NCI-H226 (cell line): ENCODE results near the gene KCNH8.
"Not testable (repeated sequence)": the region's sequence is repeated elsewhere in the genome, so short reads cannot be mapped to it uniquely, and the experiment has no call there.

Experiments
- DNase-seq: peaks from one replicate; pipeline ENCODE4 v3.0.0-alpha.2; 2015

KCNH8 gene

DNA sequence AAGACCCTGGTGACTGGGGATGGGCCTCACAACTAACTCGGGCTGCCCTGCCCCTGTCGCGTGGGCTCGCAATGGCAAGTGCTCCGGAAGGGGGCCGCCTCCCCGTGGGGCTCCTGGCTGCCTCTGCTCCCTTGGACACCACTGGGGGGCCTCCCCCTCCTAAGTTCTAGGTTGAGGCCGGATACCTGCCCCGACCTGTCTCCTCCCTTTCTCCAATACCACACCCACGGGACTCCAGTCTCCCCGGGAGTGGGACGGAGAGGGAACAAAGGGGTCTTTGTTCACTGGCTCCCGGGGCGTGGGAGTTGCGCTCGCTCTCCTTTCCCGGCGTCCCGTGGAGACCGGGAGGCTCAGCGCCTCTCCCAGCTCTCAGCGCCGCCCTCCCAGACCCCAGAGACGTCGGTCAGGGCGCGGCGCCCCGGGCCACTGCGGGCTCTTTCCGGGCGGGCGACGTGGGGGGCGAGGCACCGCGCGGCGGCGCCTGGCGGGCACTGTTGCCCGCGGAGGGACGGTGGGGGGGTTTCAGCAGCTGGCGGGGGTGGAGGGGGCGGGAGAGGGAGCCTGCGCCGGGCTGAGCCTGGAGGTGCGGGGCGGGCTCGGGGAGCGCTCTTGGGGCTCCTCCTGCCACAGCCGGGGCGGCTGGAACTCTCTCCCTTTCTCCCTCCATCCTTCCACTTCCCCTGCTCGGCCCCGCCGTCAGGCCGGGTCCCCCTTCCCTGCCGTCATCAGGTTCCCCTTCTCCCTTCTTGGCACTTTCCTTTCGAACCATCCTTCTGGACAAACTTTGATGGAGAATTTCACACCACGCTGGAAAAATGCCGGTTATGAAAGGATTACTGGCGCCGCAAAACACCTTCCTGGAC is at the start of gene KCNH8:
TSS of gene KCNH8 (plus strand) at position 606 of the 863 bp plus-strand sequence. CDS start at position 816, 210 bp downstream.
- no peak for DNase-seq

DNA sequence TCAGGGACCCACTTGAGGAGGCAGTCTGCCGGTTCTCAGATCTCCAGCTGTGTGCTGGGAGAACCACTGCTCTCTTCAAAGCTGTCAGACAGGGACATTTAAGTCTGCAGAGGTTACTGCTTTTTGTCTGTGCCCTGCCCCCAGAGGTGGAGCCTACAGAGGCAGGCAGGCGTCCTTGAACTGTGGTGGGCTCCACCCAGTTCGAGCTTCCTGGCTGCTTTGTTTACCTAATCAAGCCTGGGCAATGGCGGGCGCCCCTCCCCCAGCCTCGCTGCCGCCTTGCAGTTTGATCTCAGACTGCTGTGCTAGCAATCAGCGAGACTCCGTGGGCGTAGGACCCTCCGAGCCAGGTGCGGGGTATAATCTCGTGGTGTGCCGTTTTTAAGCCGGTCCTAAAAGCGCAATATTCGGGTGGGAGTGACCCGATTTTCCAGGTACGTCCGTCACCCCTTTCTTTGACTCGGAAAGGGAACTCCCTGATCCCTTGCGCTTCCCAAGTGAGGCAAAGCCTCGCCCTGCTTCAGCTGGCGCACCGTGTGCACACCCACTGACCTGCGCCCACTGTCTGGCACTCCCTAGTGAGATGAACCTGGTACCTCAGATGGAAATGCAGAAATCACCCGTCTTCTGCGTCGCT is 45.5 kb upstream of the KCNH8 start:
- not testable (repeated sequence) for DNase-seq

DNA sequence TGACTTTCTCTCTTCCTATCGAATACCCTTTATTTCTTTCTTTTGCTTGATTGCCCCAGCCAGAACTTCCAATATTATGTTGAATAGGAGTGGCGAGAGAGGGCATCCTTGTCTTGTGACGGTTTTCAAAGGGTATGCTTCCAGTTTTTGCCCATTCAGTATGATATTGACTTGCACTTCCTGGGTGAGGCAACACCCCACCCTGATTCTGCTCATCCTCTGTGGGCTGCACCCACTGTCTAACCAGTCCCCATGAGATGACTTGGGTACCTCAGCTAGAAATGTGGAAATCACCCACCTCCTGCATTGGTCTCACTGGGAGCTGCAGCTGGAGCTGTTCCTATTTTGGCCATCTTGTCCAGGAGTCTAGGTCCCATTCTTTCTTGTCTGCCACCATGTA is 44.8 kb upstream of the KCNH8 start:
- DNase-seq: no peak

DNA sequence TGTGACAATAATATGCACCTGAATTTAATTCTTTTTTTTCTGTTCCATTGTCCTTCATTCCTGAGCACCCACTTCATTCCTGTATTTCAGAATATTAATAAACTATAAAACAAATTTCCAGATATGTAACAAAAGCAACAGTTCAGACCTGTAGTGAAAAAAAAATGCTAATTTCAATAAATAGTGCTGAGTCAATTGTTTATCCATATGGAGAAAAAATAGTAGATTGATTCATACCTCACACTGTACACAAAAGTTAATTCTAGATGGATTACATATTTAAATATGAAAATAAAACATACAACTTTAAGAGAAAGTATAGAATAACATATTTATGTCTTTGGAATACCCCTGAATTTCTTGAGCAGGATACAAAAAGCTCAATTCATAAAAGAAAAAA is 43.9 kb upstream of the KCNH8 start:
- no peak for DNase-seq

DNA sequence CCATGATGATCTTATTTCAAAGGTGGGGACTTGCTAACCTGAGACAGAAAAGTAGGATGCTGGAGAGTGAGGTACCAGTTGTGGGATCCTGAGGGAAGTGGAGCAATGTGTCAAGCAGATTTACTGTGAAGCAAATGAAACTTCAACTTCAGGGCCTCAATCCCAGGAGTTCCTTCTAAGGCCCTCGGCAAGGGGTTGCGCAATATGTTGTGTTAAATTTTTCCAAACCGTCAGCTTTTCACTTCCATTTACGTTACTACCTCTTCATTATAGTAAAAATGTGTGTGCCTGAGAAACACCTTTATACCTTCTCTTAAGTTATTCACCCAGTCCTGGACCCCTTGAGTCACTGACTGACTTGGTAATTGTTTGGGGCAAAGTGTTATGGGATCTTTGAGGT is 42.5 kb upstream of the KCNH8 start:
- DNase-seq: no peak

DNA sequence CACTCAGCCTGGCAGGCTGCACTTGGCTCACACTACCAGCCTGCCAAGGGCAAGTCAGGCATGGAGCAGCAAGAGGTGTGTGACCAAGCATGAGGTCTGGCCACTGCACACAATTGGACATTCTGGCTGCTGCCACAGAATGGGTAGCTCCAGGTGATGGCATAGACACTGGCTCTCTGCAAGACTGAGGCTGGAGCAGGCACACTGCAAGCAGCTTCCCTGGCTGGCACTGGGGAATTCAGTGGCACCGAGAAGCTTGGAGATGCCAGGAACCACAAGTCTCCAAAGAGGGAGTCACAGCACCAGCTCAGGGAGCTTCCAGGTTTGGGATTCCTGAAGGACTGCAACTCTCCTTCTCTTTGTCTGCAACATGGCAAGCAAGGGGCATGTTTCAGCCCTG is 42.0 kb upstream of the KCNH8 start:
- no peak for DNase-seq

DNA sequence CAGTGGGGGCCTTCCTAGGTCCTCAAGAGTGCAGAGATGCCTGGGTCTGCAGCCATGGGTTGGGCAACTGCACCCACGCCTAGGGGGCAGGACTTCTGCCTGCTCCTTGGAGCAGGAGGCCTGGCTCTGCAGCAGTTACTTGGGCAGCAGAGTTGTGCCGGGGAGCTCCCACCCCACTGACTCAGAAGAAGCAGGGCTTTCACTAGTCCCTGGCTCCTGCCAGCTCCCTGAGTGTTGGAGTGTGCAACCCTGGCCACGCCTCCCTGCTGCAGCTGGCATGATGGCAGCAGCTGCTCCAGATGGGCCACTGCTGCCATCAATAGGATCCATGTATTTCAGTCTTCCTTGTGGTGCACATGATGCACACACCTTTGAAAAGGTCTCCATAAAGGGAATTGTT is 40.6 kb upstream of the KCNH8 start:
- DNase-seq: no peak

DNA sequence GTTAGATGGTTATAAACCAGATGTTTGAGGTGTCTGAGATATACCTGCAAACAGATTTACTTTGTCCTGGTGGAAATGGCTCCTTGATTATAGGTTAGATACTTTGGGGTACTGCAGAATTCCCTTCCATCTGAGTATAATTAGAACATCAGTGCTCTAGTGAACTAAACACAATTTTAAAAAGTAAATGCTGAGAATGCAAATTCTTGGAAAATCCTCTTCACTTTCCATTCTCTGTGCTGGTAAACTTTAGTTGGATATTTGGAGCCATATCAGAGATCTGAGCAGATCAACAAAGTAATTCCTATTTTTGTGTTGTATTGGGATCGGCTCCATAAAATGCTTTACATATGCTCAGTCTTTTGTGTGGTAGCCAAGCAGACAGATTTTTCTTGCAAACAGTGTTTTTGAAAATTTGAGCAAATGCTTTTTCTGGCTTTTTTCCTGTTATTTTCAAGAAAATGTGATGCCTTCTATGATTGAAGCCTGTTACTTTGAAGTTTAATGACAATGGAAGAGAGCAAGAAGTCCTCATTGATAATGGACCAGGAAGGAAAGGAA is 37.9 kb upstream of the KCNH8 start:
- no peak for DNase-seq

DNA sequence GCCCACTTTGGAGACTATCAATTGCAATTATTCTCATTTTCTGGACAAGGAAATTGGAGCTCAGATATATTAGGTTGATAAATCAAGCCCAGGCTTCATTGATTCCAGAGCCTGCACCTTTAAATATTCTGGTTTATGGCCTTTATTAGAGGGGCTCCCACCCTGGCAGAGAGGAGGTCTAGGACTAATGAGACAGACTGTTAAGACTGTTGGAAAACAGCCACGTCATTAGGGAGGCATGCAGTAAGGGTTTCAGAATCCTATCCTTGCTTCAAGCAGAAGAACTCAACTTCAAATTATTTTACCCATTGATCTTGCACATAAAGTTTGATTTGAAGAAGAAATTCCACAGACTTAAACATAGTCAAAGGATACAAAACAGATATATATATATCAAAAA is 33.8 kb upstream of the KCNH8 start:
- no peak for DNase-seq

DNA sequence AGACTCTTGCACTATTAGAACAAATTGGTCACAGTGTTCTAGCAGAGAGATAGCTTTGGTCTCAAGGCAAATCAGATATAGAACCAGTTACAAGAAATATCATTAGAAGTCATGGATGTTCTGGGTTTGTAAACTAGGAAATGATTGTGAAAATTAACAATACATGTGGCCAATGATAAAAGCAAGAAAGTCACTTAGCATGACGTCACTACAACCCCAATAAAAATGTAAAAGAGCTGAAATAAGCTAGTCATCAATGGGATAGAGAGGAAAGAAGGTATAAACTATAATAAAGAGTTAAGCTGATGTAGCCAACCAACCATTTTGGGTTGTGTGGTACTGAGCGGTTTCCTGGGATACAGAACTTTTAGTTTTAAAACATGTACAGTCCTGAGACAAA is 32.1 kb upstream of the KCNH8 start:
- DNase-seq: no peak

DNA sequence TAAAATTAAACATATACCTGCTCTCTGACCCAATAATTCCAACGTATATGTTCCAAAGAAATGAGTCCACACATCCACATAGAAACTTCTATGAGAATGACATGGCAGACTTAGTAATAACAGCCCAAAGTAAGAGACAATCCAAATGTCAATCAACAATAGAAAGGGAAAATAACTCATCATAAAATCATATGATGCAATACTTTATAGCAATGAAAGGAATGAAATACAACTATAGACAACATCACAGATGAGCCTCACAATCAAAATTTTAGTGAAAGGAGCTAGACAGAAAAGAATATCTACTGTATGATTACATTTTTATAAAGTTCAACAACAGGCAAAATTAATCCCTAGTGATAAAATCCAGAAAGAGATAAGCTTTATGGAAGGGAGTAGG is 23.6 kb upstream of the KCNH8 start:
- no peak for DNase-seq

DNA sequence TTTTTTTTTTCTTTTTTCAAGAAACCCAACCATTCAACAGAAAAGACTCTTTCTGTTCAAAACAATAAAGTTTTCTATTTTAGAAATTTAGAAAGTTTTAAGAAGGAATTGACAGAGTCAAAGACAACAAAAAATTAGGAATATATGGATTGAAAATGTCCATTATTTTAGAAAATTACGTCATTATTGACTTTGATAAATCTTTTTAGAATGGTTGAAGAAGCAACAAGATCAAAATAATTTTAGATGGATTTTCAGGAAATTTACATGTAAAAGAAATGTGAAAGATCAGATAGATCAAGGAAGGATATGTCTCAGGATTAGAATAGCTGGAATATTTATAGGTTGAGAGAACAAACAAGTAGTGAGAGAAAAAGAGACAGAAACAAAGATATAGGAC is 8.4 kb upstream of the KCNH8 start:
- no peak for DNase-seq

DNA sequence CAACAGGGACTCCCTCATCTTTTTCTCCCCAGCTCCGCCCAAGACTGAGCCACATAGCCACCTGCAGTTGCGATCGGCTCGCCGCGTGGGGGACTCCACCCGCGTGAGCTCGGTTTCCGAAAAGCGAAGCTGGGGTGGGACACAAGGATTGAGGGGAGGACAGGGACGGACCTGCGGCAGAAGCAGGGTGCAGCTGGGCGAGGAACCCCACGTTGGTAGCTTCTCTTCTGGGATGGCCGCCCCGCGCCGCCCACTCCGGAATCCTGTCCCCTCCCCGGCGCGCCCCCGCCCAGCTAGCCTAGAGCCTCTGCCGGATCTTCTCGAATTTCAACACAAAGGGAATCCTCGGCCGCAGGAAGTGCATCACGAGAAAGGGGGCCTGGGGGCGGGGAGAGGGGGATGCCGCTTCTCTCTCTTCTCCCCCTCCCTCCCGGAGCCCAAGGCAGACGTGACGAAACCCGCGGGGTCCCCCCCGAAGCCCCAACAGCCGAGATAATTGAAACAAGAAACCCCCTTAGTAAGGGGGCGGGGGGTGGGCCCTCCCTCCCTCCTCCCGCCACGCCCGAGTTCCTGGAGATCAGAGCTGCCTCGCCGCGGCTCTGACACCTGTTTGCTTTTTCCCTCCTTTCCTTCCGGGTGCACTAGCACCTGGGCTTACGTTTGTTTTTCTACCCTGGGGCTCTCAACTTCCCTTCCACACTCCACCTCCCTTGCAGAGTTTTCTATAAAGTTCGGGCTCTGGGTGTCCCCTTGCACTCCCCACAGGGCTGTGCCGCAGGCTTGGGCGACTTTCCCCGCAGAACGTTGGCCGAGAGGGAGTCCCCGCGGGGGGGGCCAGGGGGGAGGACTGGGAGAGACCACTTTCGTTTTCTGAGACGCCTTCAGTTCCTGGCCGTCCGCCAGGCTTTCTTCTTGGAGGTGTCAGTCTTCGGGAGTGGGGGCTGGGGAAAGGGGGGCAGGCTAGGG is 1.3 kb upstream of the KCNH8 start:
- peak; percentile 56 for DNase-seq

DNA sequence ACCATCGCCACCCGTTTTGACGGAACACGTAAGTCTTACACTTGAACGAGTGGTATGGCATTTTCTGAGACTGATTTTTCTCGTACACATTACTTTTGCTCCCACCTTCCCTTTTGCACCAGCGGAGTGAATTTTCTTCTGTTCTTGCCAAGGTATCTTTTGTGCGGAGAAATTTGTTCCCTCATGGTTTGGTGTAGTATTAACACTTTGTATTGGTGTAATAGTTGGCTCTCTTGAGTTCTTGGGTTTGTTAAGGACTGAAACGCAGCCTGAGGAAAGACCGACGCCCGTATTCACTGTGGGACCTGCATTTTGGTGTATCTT is 420 bp downstream of the KCNH8 start:
- no peak for DNase-seq

DNA sequence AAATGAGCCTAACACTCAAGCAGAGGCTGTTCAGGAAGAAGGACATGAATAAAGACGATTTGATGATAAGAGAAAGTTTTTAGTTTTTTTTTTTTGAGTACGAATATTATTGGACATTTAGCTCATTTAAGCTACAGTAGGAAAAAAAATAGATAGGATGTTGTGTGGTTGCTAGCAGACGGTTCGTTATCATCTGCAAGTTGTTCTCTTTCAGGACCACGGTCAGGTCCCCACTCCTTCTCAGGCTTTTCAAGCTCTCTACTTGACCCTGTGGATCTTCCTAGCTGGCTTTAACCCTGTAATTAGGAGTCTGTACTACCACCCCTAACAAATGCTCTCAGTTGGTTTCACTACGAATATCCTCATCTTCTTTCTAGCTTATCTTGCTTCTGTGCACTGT is 1.1 kb downstream of the KCNH8 start:
- no peak for DNase-seq

DNA sequence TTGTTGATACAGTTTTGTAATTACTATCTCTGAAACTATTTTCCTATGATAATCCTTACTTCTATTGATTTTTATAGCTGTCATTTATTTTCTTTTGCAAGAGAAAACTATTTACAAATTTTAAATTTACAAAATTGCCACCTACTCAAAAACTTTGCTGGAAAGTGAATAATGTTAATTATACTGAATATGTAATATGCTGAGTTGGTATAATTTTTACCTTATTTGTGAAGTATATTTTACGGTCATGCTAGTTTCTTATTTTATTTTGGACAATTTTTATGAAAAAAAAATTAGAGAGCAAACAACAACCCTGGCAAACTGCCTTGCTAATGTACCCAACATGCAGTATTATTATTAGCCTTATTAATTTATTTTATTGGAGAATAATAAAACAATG is 2.9 kb downstream of the KCNH8 start:
- DNase-seq: no peak

DNA sequence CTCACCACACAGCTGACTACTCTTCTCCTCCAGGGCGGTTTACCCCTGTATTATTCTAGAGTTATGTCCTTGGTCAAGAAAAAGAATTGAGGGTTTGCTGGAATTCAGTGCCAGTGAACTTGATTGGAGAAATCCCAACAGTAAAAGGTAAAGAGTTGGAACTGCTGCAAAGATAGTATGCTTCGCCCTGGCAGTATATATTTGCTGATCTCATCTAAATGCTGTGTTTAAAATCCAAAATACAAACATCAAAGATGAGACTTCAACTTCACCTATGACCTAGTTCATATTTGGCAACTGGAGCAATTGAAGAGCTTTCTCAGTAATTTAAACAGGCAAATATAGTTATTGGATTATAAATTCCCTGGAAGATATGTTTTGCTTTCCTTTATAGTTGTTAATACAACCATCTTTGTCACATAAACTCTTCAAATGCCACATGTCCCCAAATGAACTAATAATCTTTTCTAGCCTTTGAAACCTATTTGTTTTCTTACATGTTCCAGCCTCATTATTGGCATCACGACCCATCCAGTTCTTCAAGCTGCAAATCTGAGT is 6.5 kb downstream of the KCNH8 start:
- DNase-seq: no peak

DNA sequence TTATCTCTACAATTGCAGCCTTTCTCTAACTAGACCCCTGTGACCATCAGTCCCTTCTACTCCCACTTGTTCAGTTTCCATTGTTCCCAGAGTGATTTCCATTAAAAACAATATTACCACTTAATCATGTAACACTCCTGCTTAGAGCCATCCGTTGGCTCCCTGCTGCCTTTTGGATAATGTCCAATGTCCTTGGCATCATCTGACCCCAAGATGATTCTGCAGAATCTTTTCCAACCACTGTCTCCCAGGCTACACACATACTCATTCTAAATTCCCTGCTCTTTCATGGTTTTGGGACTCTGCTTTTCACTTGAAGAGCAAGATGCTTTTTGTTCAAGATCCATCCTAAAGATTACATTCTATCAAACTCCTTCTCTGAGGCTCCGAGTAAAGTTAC is 7.1 kb downstream of the KCNH8 start:
- DNase-seq: no peak

DNA sequence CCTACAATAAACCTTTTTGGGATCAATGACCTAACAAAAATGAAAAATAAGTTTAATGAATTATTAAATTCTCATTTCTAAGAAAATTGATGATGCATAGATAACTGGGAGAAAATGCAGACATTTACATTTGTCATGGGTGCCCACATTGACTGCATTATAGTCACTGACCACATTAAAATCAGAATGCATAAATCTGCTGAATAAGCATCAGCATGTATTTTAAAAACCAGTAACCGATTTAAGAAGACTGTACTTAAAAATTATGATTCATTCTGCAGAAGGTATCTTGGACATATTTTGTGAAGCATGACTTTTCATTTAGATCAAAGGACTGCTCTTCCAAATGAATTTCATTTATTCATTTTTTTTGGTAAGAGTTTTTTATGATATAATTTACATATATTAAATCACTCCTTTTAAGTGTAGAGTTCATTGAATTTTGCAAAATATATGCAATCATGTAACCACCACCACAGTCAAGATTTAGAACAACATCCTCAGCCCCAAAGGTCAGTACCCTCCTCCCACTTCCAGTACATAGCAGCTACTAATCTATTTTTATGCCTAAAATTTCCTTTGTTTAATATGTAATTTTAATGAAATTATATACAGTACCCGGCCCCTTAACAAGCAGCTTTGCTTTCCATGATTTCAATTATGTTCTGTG is 11.8 kb downstream of the KCNH8 start:
- DNase-seq: no peak

DNA sequence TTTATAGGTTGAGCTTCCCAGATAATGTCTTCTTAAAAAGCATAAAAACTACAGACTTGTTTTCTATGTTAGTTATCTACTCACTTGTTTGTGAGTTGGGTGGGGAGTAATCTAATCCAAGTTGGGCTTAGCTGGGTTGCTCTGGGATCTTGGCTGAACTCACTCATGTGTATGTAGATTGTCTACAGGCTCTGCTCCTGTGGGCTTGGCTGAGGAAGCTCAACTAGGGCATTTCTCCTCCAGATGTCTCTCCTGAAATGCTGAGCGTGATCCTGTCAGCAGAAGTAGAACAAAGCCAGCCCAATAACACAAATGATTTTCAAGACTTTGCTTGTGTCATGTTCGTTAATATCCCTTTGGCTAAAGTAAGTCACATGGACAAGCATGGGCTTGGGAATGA is 17.3 kb downstream of the KCNH8 start:
- no peak for DNase-seq

DNA sequence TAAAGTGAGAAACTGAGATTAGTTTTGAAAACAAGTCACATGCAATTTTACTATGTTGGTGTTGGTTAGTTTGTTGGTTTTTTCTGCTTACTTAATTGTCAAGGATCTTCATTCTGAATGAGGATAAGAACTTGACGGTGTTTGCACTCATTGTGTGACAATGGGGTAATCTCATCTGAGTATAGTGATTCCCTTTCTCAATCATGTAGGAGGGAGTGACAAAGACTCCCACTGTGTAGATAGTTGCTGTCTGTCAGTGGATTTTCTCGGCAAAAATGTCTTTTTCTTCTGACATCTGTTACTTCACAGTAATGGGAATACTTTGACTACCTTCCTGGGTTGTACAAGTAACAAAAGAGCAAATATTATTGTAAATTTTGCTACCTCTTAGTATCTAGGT is 23.5 kb downstream of the KCNH8 start:
- no peak for DNase-seq

DNA sequence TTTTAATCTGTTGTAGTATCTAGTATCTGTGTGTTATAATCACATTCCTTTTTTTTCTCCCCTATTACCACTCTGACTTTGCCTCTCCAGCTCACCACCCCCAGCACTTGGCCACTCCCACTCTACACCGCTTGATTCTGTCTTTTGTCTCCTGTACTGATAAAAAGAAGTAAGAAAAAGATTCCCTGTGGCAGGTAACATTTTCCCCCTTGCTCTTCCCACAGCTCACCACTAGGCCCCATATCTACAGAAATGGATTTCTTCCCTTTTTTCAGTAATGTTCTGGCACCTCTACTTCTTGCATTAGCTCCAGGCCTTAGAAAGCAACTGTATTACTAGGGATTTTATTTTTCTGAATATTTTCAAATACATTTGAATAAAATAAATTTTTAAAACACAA is 25.6 kb downstream of the KCNH8 start:
- no peak for DNase-seq
